ENCODE results near the gene FZD2.

The FZD2 gene

DNA sequence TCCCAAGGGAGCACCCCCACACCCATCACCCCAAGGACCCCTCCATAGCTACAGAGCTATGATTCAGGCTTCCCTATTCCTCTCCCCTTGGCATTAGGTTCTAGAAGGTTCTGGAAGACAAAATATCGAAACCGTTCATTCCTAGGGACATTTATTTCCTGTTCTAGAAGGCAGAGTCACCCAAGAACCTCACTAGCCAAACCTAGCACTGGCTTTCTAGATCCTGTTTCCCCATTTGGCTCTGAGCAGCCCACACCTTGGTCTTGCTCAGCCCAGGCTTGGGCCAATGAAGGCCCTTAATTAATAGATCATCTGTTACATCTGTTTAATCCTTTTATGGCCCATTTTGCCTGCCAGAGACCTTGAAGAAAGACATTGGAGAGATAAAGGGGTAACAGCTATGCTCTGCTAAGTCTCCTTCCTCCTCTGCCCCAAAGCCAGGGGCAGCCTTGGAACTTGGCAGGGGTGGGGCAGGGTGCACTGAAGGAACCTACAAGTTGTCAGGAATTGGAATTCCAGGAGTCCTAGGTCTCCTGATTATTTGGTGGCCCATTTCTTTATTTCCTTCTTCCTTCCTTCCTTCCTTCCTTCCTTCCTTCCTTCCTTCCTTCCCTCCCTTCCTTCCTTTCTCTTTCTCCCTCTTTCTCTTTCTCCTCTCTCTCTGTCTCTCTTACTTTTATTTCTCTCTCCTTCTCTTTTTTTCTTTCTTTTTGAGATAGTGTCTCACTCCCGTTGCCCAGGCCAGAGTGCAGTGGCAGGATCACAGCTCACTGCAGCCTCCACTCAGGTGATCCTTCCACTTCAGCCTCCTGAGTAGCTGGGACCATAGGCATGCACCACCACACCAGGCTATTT, 8.7 kb upstream of the FZD2 start:
- TF ChIP-seq, protein P1, sequence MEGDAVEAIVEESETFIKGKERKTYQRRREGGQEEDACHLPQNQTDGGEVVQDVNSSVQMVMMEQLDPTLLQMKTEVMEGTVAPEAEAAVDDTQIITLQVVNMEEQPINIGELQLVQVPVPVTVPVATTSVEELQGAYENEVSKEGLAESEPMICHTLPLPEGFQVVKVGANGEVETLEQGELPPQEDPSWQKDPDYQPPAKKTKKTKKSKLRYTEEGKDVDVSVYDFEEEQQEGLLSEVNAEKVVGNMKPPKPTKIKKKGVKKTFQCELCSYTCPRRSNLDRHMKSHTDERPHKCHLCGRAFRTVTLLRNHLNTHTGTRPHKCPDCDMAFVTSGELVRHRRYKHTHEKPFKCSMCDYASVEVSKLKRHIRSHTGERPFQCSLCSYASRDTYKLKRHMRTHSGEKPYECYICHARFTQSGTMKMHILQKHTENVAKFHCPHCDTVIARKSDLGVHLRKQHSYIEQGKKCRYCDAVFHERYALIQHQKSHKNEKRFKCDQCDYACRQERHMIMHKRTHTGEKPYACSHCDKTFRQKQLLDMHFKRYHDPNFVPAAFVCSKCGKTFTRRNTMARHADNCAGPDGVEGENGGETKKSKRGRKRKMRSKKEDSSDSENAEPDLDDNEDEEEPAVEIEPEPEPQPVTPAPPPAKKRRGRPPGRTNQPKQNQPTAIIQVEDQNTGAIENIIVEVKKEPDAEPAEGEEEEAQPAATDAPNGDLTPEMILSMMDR (IDR thresholded peaks at IDR 0.05; ENCODE audit: insufficient read depth, missing control alignments) = no peak
- DNase-seq (ENCODE audit: insufficient read length, low spot score) (no peak), FAIRE-seq (no peak)

DNA sequence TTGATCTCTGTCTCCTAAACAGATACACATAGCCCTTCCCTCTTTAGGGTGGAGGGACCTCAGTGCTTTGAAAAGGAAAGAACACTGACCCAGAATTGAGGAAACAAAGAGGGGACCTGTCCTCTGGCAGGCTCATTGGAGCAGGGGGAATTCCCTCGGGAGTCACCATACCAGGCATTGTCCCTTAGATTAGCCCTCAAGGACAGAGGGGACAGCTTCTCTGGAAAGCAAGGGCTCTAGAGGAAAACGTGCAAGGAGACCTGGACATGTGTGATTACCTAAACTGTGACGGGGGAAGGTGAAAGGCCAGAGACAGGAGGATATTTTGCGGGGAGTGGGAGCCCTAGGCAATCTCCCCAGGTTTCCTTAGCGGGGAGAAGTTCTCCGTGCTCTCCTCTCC, 7.6 kb upstream of the FZD2 start:
- FAIRE-seq = no peak
- DNase-seq (ENCODE audit: insufficient read length, low spot score) = no peak
- TF ChIP-seq, protein P1 (IDR thresholded peaks at IDR 0.05; ENCODE audit: insufficient read depth, missing control alignments) = no peak

DNA sequence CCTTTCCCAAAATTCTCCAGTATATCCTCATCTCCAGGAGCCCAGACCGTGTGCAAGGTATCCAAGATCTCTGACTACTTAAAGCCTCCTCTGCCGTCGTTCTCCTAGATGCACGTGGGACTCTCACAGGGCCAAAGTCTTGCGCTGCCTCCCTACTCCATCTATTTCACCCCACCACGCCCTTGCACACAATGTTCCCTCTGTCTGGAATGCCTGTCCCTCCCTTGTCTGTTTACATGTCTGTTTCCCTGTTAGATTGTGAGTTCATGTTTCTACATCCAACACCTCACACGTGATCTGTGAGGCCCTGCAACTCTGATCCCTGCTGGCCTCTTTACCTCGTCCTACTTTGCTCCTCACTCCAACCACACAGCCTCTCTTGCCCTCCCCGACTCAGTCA, 4.9 kb upstream of the FZD2 start:
- TF ChIP-seq, protein P1 (IDR thresholded peaks at IDR 0.05; ENCODE audit: insufficient read depth, missing control alignments) = no peak
- FAIRE-seq (no peak), DNase-seq (ENCODE audit: insufficient read length, low spot score) (no peak)

DNA sequence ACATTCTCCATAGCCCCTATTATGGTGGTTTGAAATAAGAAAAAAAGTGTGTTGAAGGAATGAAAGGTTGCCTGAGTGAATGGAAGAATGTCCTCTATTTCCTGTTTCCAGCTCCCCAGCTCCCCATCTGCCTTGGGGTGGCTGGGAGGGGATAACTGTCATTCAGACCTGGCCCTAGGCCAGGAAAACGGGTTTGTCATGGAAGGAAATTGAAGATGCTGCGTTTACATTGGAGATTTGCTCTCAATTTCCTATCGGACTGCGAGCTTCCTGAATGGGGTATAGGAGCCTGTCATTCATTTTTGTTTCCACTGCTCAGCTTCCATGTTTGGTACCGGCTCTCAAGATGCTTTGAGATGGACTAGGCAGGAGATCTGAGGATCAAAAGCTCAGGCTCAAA, 2.2 kb upstream of the FZD2 start:
- TF ChIP-seq, protein P1 (IDR thresholded peaks at IDR 0.05; ENCODE audit: insufficient read depth, missing control alignments) = no peak
- FAIRE-seq (no peak), DNase-seq (ENCODE audit: insufficient read length, low spot score) (no peak)

DNA sequence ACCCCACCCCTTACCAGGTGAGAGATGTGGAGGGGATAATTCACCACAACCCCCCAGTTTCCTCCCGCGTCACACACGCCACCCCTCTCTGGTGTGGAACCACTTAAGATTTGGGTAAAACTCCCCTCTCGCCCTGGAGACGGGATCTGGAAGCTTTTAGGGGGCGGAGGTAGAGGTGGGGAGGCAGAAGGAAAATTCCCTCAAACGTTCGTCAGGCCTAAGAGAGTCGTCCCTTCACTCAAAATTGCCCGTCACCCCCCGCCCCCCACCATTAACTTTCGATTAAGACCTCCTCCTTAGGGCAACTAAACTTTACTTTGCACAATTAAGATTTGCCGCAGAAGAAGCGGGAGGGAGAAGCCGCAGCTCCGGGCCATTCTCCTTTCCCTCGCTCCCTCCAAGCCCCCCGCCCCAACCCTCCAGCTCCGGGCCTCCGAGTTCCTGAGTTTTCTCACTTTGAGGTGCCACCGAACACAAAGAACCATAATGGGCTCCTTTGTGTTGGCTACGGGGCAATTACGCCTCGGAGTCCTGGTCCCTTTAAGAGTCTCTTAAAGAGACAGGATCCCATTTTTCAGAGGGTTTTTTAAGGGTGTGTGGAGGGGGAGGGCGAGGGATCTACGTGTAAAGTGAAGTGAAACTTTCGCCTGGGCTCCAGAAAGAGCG, 985 bp upstream of the FZD2 start:
- peak; percentile 61 for DNase-seq (ENCODE audit: insufficient read length, low spot score)
- TF ChIP-seq, protein P1 (IDR thresholded peaks at IDR 0.05; ENCODE audit: insufficient read depth, missing control alignments) = no peak
- FAIRE-seq = no peak

DNA sequence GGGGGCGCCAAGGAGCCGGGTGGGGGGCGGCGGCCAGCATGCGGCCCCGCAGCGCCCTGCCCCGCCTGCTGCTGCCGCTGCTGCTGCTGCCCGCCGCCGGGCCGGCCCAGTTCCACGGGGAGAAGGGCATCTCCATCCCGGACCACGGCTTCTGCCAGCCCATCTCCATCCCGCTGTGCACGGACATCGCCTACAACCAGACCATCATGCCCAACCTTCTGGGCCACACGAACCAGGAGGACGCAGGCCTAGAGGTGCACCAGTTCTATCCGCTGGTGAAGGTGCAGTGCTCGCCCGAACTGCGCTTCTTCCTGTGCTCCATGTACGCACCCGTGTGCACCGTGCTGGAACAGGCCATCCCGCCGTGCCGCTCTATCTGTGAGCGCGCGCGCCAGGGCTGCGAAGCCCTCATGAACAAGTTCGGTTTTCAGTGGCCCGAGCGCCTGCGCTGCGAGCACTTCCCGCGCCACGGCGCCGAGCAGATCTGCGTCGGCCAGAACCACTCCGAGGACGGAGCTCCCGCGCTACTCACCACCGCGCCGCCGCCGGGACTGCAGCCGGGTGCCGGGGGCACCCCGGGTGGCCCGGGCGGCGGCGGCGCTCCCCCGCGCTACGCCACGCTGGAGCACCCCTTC, 484 bp downstream of the FZD2 start:
- FAIRE-seq = no peak
- DNase-seq (ENCODE audit: insufficient read length, low spot score) = no peak
- TF ChIP-seq, protein P1 (IDR thresholded peaks at IDR 0.05; ENCODE audit: insufficient read depth, missing control alignments) = no peak

Measured in D721Med (cell line).